Neural cell (in vitro differentiated cells): ENCODE data around the gene FAF2.

Experiments used
- EZH2 ChIP-seq: fragments of 200-600, 300-800 bp; shearing (Covaris generic), sonication (generic); IDR thresholded peaks from 2 replicates; pipeline ENCODE4 v1.6.1; 2014; ENCODE audit warnings: antibody characterized with exemption, low read length, borderline replicate concordance, mild to moderate bottlenecking; ENCODE audit not compliant: insufficient read depth, poor library complexity, severe bottlenecking
- MXI1 ChIP-seq: fragments of 450-650 bp; conservative IDR thresholded peaks from 2 replicates; pipeline ENCODE4 v1.6.1; 2014; ENCODE audit warnings: antibody characterized with exemption, mild to moderate bottlenecking; ENCODE audit not compliant: poor library complexity, severe bottlenecking
- RAD21 ChIP-seq: fragments of 450-650 bp; conservative IDR thresholded peaks from 2 replicates; pipeline ENCODE4 v1.6.1; 2014; ENCODE audit warnings: antibody characterized with exemption, mild to moderate bottlenecking, moderate library complexity
- TF ChIP-seq, protein P1 (sequence below): fragments of 450-650 bp; IDR thresholded peaks from 2 replicates; pipeline ENCODE4 v1.5.1; 2014; ENCODE audit warnings: antibody characterized with exemption, mild to moderate bottlenecking, moderate library complexity; ENCODE audit not compliant: poor library complexity, severe bottlenecking

DNA sequence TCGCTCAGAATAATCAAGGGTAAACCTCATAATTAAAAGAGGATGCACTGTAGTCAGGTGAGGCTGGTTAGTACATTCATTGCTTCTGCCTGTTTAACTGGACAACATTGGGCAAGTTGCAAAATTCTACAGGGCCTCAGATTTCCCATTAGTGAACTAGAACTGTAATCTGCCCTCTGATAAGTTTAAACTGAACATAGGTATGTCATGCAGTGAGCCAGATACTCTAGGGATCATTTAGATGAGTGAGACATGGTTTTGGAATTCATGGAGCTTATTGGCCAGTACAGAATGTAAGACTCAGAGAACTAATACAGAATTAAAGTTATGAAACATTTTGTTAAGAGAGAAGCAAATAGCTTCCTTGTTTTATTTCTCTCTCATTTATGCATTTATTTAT lies 53.1 kb downstream of the FAF2 start:
- TF ChIP-seq, protein P1, sequence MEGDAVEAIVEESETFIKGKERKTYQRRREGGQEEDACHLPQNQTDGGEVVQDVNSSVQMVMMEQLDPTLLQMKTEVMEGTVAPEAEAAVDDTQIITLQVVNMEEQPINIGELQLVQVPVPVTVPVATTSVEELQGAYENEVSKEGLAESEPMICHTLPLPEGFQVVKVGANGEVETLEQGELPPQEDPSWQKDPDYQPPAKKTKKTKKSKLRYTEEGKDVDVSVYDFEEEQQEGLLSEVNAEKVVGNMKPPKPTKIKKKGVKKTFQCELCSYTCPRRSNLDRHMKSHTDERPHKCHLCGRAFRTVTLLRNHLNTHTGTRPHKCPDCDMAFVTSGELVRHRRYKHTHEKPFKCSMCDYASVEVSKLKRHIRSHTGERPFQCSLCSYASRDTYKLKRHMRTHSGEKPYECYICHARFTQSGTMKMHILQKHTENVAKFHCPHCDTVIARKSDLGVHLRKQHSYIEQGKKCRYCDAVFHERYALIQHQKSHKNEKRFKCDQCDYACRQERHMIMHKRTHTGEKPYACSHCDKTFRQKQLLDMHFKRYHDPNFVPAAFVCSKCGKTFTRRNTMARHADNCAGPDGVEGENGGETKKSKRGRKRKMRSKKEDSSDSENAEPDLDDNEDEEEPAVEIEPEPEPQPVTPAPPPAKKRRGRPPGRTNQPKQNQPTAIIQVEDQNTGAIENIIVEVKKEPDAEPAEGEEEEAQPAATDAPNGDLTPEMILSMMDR: no peak
- TF ChIP-seq MXI1: no peak
- TF ChIP-seq EZH2: no peak
- no peak for TF ChIP-seq RAD21
